ENCODE data around the gene DNAJC30.

GRCh38 chr7:73702665-73703064 is 19.4 kb upstream of the DNAJC30 start:
- TF ChIP-seq CTCF (IDR thresholded peaks at IDR 0.05) (no peak), EZH2 (IDR thresholded peaks at IDR 0.05; ENCODE audit: borderline replicate concordance, insufficient read depth, low read depth, low read length, poor library complexity, severe bottlenecking) (no peak)
